HG03103 (cell line): Measurements from ENCODE around the gene PISD.

Experiments used
- ATAC-seq: cut with Tn5 transposase; IDR thresholded peaks from one replicate; pipeline ENCODE4 v1.9.1; 2021; ENCODE audit warnings: low read depth; ENCODE audit not compliant: unreplicated experiment

The PISD gene

GRCh38 chr22:31578171-31578570 lies 83.8 kb downstream of the PISD start:
- ATAC-seq = no peak

- ATAC-seq = no peak
These were observed 84.3 kb downstream of the PISD start for GRCh38 chr22:31577711-31578110.

- no peak for ATAC-seq
These were observed 86.8 kb downstream of the PISD start for GRCh38 chr22:31575190-31575589.

- ATAC-seq = no peak
These were observed 87.9 kb downstream of the PISD start for GRCh38 chr22:31574055-31574670.

GRCh38 chr22:31572939-31573338 lies 89.1 kb downstream of the PISD start:
- ATAC-seq = no peak

GRCh38 chr22:31569126-31569525 lies 92.9 kb downstream of the PISD start:
- no peak for ATAC-seq
